GM23338 (cell line): ENCODE data around the gene DPP10. TPM values are rescaled to one million over a fixed set of nuclear protein-coding genes. Genes with fewer than 3 reads are reported as not detected.

ENCODE experiments used
- ATAC-seq: fragments of 200-7000 bp; cut with Tn5 transposase; 3 replicates; pipeline ENCODE4 v1.9.1; 2020
- DNase-seq: peaks from one replicate; pipeline ENCODE4 v3.0.0-alpha.2; 2015; ENCODE audit warnings: low spot score
- H2AFZ ChIP-seq: fragments of 200-600 bp; sonication (generic); 2 replicates; pipeline ENCODE4 v1.8.0; 2016; ENCODE audit warnings: antibody characterized with exemption, mild to moderate bottlenecking, moderate library complexity
- H3F3A ChIP-seq: fragments of 200-600 bp; sonication (generic); replicated peaks from 2 replicates; pipeline ENCODE4 v1.8.0; 2017; ENCODE audit warnings: antibody characterized with exemption, mixed run types, low read depth
- H3K27ac ChIP-seq: fragments of 200-600 bp; sonication (generic); 2 replicates; pipeline ENCODE4 v1.6.1; 2016; ENCODE audit warnings: low read depth
- H3K27me3 ChIP-seq: fragments of 200-600 bp; sonication (generic); 2 replicates; pipeline ENCODE4 v1.8.0; 2016; ENCODE audit warnings: mild to moderate bottlenecking, mixed run types, moderate library complexity; ENCODE audit not compliant: insufficient read depth
- H3K36me3 ChIP-seq: fragments of 200-600 bp; sonication (generic); 2 replicates; pipeline ENCODE4 v1.8.0; 2016; ENCODE audit warnings: mild to moderate bottlenecking; ENCODE audit not compliant: insufficient read depth
- H3K4me1 ChIP-seq: fragments of 200-600 bp; sonication (generic); 2 replicates; pipeline ENCODE4 v1.8.0; 2016; ENCODE audit warnings: mild to moderate bottlenecking, moderate library complexity; ENCODE audit not compliant: insufficient read depth
- H3K4me2 ChIP-seq: fragments of 200-600 bp; sonication (generic); 2 replicates; pipeline ENCODE4 v1.7.1; 2017; ENCODE audit warnings: mixed run types
- H3K4me3 ChIP-seq: fragments of 200-600 bp; sonication (generic); 2 replicates; pipeline ENCODE4 v1.6.1; 2016; ENCODE audit warnings: mixed run types
- H3K79me2 ChIP-seq: fragments of 200-600 bp; sonication (generic); replicated peaks from 2 replicates; pipeline ENCODE4 v1.8.0; 2017; ENCODE audit warnings: mild to moderate bottlenecking; ENCODE audit not compliant: insufficient read depth
- H3K9me2 ChIP-seq: fragments of 200-600 bp; sonication (generic); 2 replicates; pipeline ENCODE4 v1.8.0; 2017; ENCODE audit not compliant: insufficient read depth
- H4K20me1 ChIP-seq: fragments of 200-600 bp; sonication (generic); replicated peaks from 2 replicates; pipeline ENCODE4 v1.8.0; 2017; ENCODE audit warnings: mild to moderate bottlenecking; ENCODE audit not compliant: insufficient read depth
- H3K27ac Mint-ChIP-seq: 2 replicates; pipeline ENCODE4 v1.8.0; 2020; ENCODE audit warnings: inconsistent platforms, mild to moderate bottlenecking, moderate library complexity, mixed read lengths
- H3K27me3 Mint-ChIP-seq: 3 replicates; pipeline ENCODE4 v1.8.0; 2022; ENCODE audit warnings: low read depth, mild to moderate bottlenecking, moderate library complexity, mixed read lengths, inconsistent platforms; ENCODE audit not compliant: insufficient read depth, poor library complexity
- H3K36me3 Mint-ChIP-seq: 3 replicates; pipeline ENCODE4 v1.8.0; 2021; ENCODE audit warnings: low read depth, mild to moderate bottlenecking, inconsistent platforms, moderate library complexity, mixed read lengths
- H3K4me1 Mint-ChIP-seq: 3 replicates; pipeline ENCODE4 v1.8.0; 2020; ENCODE audit warnings: mild to moderate bottlenecking, inconsistent platforms, mixed read lengths
- H3K4me3 Mint-ChIP-seq: 3 replicates; pipeline ENCODE4 v1.8.0; 2021; ENCODE audit warnings: moderate library complexity, mild to moderate bottlenecking, inconsistent platforms, mixed read lengths
- H3K9me3 Mint-ChIP-seq: 3 replicates; pipeline ENCODE4 v1.8.0; 2020; ENCODE audit warnings: moderate library complexity, mild to moderate bottlenecking, inconsistent platforms, mixed read lengths
- CREB1 ChIP-seq: fragments of 250-450 bp; sonication (Bioruptor Pico); IDR thresholded peaks from 2 replicates; pipeline ENCODE4 v1.5.0; 2020; ENCODE audit warnings: low read depth, mild to moderate bottlenecking, moderate library complexity
- CTCF ChIP-seq, 2 experiments: fragments of 200-600 bp in 1 of 2; sonication (generic) in 1 of 2; conservative IDR thresholded peaks; 2 replicates each; pipeline versions ENCODE4 v1.5.1 to v1.6.1; 2016 to 2017; ENCODE audit warnings: antibody characterized with exemption in 2 of 2, low read depth in 2 of 2, mild to moderate bottlenecking in 2 of 2, moderate library complexity in 1 of 2
- ETS1 ChIP-seq: IDR thresholded peaks from 2 replicates; pipeline ENCODE4 v1.6.1; 2016; ENCODE audit warnings: antibody characterized with exemption
- EZH2 ChIP-seq: fragments of 200-600 bp; sonication (generic); IDR thresholded peaks from one replicate; pipeline ENCODE4 v1.8.0; 2017; ENCODE audit warnings: antibody characterized with exemption, mild to moderate bottlenecking, low read depth; ENCODE audit not compliant: unreplicated experiment
- EZH2phosphoT487 ChIP-seq: fragments of 200-600 bp; sonication (generic); IDR thresholded peaks from one replicate; pipeline ENCODE4 v1.8.1; 2018; ENCODE audit warnings: antibody characterized with exemption; ENCODE audit not compliant: unreplicated experiment
- JUNB ChIP-seq: IDR thresholded peaks from one replicate; pipeline ENCODE4 v1.6.1; 2016; ENCODE audit warnings: antibody characterized with exemption; ENCODE audit not compliant: unreplicated experiment
- NANOG ChIP-seq: IDR thresholded peaks from 2 replicates; pipeline ENCODE4 v1.6.1; 2016; ENCODE audit warnings: antibody characterized with exemption, borderline replicate concordance
- POLR2AphosphoS5 ChIP-seq: IDR thresholded peaks from 2 replicates; pipeline ENCODE4 v1.6.1; 2016; ENCODE audit warnings: antibody characterized with exemption, low read depth
- REST ChIP-seq: IDR thresholded peaks from one replicate; pipeline ENCODE4 v1.6.1; 2018; ENCODE audit warnings: antibody characterized with exemption; ENCODE audit not compliant: unreplicated experiment
- STAT1 ChIP-seq: IDR thresholded peaks from one replicate; pipeline ENCODE4 v1.6.1; 2016; ENCODE audit warnings: antibody characterized with exemption; ENCODE audit not compliant: unreplicated experiment
- ZNF114 ChIP-seq: fragments of 250-450 bp; sonication (Bioruptor Pico); IDR thresholded peaks from 2 replicates; pipeline ENCODE4 v1.5.0; 2020; ENCODE audit warnings: mild to moderate bottlenecking, moderate library complexity
- ZNF331 ChIP-seq: fragments of 250-450 bp; sonication (Bioruptor Pico); IDR thresholded peaks from 2 replicates; pipeline ENCODE4 v1.5.0; 2020; ENCODE audit warnings: low read depth, mild to moderate bottlenecking, moderate library complexity
- ZNF462 ChIP-seq: fragments of 250-450 bp; sonication (Bioruptor Pico); IDR thresholded peaks from 2 replicates; pipeline ENCODE4 v1.5.0; 2020; ENCODE audit warnings: mild to moderate bottlenecking, moderate library complexity
- polyA plus RNA-seq: library from polyadenylated mRNA; unstranded; fragments of >200 nt; fragmentation: Nextera tagmentation; extraction: Ambion mirVana; gene quantifications from 2 replicates; pipeline ENCODE4 v1.2.1, GENCODE V29; 2016
- total RNA-seq: library from RNA; depleted of rRNA; stranded (reverse); fragments of >200 nt; shearing (Covaris generic); gene quantifications from 2 replicates; pipeline ENCODE4 v1.2.3, GENCODE V29; 2014

The DPP10 gene
- total and polyA plus RNA-seq, 2 experiments from 2014 or later, result 3.6 to 14.8 TPM

GRCh38 chr2:114464961-114465706, 22.7 kb downstream of the DPP10 start:
- no peak overlapping the region for H3K4me2 ChIP-seq
- DNase-seq (no peak), ATAC-seq (no peak)
- H3K4me3 ChIP-seq, result no peak overlapping the region
- H3K9me2 ChIP-seq, result no peaks in the 10 kb centered on the region
- no peaks in the 10 kb centered on the region for H3K36me3 Mint-ChIP-seq
- H3K4me3 Mint-ChIP-seq, result no peak overlapping the region
- H3K36me3 ChIP-seq, result no peaks in the 10 kb centered on the region
- no peaks in the 10 kb centered on the region for H3K4me1 ChIP-seq
- no peak overlapping the region for H3K27ac ChIP-seq
- no peaks in the 10 kb centered on the region for H3F3A ChIP-seq
- peaks cover 4% of the 10 kb centered on the region; the same call in 2 of the 3 replicates for H3K9me3 Mint-ChIP-seq
- peaks cover 10% of the 10 kb centered on the region; the same call in 2 of the 3 replicates for H3K4me1 Mint-ChIP-seq
- H3K27me3 Mint-ChIP-seq, result no peaks in the 10 kb centered on the region
- no peak overlapping the region for H2AFZ ChIP-seq
- no peak for TF ChIP-seq ZNF331 (CRISPR knock-in tag)
- TF ChIP-seq ETS1, result no peak
- TF ChIP-seq REST, result no peak
- TF ChIP-seq JUNB, result no peak
- TF ChIP-seq ZNF462 (CRISPR knock-in tag), result no peak
- no peak for TF ChIP-seq NANOG
- TF ChIP-seq STAT1, result no peak
- TF ChIP-seq POLR2AphosphoS5, result no peak
- no peak for TF ChIP-seq CTCF (conservative IDR thresholded peaks at IDR 0.05; ENCODE audit: low read depth in 2 of 2)
- TF ChIP-seq EZH2, result no peak
- no peak for TF ChIP-seq CREB1 (CRISPR knock-in tag)
- no peak for TF ChIP-seq EZH2phosphoT487
- TF ChIP-seq ZNF114 (CRISPR knock-in tag), result no peak
- H3K27ac Mint-ChIP-seq, result no peak overlapping the region
- H3K79me2 ChIP-seq, result no peaks in the 10 kb centered on the region
- no peaks in the 10 kb centered on the region for H4K20me1 ChIP-seq
- H3K27me3 ChIP-seq, result no peaks in the 10 kb centered on the region
